NOMO-1 (cell line): ENCODE results near the gene SMAD6.

Experiments used
- DNase-seq, 2 experiments: peaks; one replicate each; lab custom pipeline; 2025; ENCODE audit not compliant: unreplicated experiment in 2 of 2; lab: John Stamatoyannopoulos, UW

Gene SMAD6

GRCh38 chr15:66718220-66718988 lies 16.4 kb downstream of the SMAD6 start:
- no peak for DNase-seq

GRCh38 chr15:66719471-66719870 lies 17.4 kb downstream of the SMAD6 start:
- no peak for DNase-seq

- no peak for DNase-seq
Observed at GRCh38 chr15:66720206-66721010, 18.4 kb downstream of the SMAD6 start.

- no peak for DNase-seq
Observed at GRCh38 chr15:66721020-66721419, 19.0 kb downstream of the SMAD6 start.

GRCh38 chr15:66721501-66721937 lies 19.5 kb downstream of the SMAD6 start:
- DNase-seq = no peak

- no peak for DNase-seq
Observed at GRCh38 chr15:66721954-66722353, 19.9 kb downstream of the SMAD6 start.

GRCh38 chr15:66722757-66723540 lies 20.9 kb downstream of the SMAD6 start:
- no peak for DNase-seq

GRCh38 chr15:66723826-66724731 lies 22.0 kb downstream of the SMAD6 start:
- no peak for DNase-seq

- DNase-seq = no peak
Observed at GRCh38 chr15:66724732-66725463, 22.9 kb downstream of the SMAD6 start.

GRCh38 chr15:66725464-66725785 lies 23.4 kb downstream of the SMAD6 start:
- DNase-seq = no peak

- DNase-seq = no peak
Observed at GRCh38 chr15:66726386-66726785, 24.4 kb downstream of the SMAD6 start.

GRCh38 chr15:66729331-66729951 lies 27.4 kb downstream of the SMAD6 start:
- DNase-seq = no peak

GRCh38 chr15:66730168-66731021 lies 28.4 kb downstream of the SMAD6 start:
- DNase-seq = no peak

- no peak for DNase-seq
Observed at GRCh38 chr15:66733976-66734375, 31.9 kb downstream of the SMAD6 start.

GRCh38 chr15:66734961-66735908 lies 33.2 kb downstream of the SMAD6 start:
- no peak for DNase-seq

GRCh38 chr15:66735909-66736305 lies 33.9 kb downstream of the SMAD6 start:
- no peak for DNase-seq
